MG63 (cell line): ENCODE results near the gene NME2. TPM values are rescaled to one million over a fixed set of nuclear protein-coding genes. Genes with fewer than 3 reads are reported as not detected.
"Not testable (repeated sequence)": the region's sequence is repeated elsewhere in the genome, so short reads cannot be mapped to it uniquely, and the experiment has no call there.

Experiments used
- DNase-seq: peaks from one replicate; pipeline ENCODE4 v3.0.0-alpha.2; 2020
- H3K27me3 ChIP-seq: fragments of 250-450 bp; sonication (Bioruptor Pico); 2 replicates; pipeline ENCODE4 v1.5.1; 2020; ENCODE audit warnings: mild to moderate bottlenecking, moderate library complexity
- H3K36me3 ChIP-seq: fragments of 250-450 bp; sonication (Bioruptor Pico); 2 replicates; pipeline ENCODE4 v1.5.1; 2020; ENCODE audit warnings: mild to moderate bottlenecking, moderate library complexity
- H3K4me3 ChIP-seq: fragments of 250-450 bp; sonication (Bioruptor Pico); 2 replicates; pipeline ENCODE4 v1.5.1; 2020; ENCODE audit warnings: mild to moderate bottlenecking, moderate library complexity
- H3K9me3 ChIP-seq: fragments of 250-450 bp; sonication (Bioruptor Pico); 2 replicates; pipeline ENCODE4 v1.5.1; 2020; ENCODE audit warnings: mild to moderate bottlenecking, moderate library complexity
- total RNA-seq: library from RNA; depleted of rRNA; stranded (reverse); fragments of >200 nt; shearing (Covaris generic); gene quantifications from 2 replicates; pipeline ENCODE4 v1.2.3, GENCODE V29; 2014; ENCODE audit warnings: low replicate concordance; rRNA removed

The NME2 gene
- total RNA-seq: 1,130 and 1,229 TPM in 2 replicates

DNA sequence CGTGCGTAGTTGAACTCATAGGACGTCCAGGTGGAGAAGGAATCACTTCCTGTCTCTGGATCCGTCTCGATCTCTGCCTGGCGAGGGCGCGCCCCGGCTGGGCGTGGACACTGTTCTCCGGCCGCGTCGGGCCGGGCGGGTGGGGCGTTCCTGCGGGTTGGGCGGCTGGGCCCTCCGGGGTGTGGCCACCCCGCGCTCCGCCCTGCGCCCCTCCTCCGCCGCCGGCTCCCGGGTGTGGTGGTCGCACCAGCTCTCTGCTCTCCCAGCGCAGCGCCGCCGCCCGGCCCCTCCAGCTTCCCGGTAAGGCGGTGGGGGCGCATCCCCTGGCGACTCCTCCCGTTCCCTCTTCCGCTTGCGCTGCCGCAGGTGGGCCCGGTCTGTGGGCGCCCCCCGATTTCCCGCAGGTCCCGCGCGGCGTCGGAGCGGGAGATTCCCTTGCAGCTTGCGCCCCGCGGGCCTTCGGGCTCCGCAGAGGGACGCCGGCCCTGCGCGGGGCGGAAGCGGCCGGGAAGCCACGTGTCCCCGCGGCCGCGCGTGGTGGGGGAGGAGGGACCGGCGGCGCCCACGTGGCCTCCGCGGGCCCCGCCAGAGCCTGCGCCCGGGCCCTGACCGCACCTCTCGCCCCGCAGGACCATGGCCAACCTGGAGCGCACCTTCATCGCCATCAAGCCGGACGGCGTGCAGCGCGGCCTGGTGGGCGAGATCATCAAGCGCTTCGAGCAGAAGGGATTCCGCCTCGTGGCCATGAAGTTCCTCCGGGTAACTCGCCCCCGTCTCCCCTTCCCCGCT, at the start of gene NME2:
TSS of gene NME2 (plus strand) at position 214 of the 789 bp plus-strand sequence. CDS start at position 634, 420 bp downstream.
- Histone ChIP-seq H3K4me3 (peak within 1 kb of the TSS; percentile 99), H3K27me3 (no peaks in the 10 kb centered on the region), H3K36me3 (peaks cover 71% of the 10 kb centered on the region), H3K9me3 (no peaks in the 10 kb centered on the region)
- peak; percentile 95 for DNase-seq

DNA sequence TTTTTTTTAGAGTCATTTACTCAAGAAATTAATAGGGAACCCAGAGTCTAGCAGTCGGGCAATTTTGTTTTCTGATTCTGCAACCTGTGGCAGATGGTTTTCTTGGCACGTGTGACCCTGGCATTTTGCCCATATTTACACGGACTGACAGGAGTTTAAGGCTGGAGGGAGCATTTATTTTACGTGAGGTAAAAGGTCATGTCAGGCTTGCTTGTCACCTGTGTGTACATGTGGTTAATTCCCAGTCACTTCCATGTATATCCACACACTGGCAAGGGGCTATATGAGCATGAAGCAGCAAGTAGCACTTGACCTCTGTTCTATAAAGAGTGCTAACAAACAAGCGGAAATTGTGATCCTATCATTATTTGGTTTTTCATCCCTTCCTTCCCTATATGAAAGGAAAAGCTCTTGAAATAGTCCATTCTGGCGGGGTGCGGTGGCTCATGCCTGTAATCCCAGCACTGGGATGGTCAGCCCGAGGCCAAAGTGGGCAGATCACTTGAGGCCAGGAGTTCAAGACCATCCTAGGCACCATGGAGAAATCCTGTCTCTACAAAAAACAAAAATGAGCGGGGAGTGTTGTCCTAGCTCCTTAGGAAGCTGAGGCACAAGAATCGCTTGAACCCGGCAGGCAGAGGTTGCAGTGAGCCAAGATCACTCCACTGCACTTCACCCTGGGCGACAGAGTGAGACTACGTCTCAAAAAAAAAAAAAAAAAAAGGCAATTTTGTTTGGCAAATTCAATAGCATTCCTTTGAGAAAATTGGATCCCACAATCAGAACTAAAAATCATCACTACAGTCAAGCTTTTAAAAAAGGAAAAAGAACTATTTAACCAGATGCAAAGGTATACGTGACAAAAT, 47.6 kb upstream of the NME2 start:
- Histone ChIP-seq H3K4me3 (peak overlapping the region; percentile 95), H3K36me3 (peaks cover 9% of the 10 kb centered on the region; the same call in 1 of the 2 replicates), H3K27me3 (no peaks in the 10 kb centered on the region), H3K9me3 (no peaks in the 10 kb centered on the region)
- DNase-seq: peak; percentile 19

DNA sequence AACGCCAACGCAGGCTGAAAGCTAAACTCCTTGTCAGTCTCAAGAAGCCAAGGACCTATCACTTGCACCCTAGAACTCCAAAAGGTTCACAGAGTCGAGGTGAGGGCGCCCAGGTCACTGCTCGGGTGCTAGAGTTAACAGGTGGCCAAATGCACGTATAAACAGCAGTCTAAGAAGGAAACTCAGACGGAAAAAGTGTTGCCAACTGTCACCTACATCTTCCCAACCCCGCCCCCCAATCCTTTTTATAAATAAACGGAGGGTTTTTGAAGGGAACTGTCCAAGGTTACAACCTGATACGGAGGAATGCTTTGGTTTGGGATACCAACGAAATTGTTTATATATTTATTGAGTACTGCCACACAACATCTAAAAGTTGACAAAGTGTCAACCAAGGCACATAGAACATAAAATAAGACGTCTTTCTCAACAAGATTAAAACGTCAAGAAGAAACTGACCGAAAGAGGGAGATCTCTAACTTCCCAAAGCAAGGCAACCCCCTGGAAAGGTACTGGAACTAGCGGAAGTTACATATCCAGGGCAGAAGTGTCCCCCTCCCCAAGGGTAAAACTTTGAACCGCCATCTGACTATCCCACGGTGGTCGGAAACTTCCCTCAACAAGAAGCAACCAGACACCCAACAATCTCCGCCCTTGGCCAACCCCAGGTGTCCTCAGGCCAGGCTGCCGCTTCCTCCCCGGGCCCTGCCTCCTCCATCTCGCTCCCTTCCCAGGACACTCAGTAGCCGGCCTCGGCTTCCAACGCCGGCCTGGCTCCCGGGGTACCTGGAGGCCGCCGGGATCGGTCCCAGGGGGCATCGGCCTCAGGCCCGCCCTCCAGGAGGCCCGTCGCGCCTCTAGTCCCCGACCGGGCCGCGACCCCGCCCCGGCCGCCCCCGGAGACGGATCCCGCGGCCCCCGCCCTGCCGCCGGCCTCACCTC, 46.5 kb upstream of the NME2 start:
- Histone ChIP-seq H3K36me3 (peaks cover 9% of the 10 kb centered on the region; the same call in 1 of the 2 replicates), H3K4me3 (peak overlapping the region; percentile 95), H3K27me3 (no peaks in the 10 kb centered on the region), H3K9me3 (no peaks in the 10 kb centered on the region)
- DNase-seq: peak; percentile 34

DNA sequence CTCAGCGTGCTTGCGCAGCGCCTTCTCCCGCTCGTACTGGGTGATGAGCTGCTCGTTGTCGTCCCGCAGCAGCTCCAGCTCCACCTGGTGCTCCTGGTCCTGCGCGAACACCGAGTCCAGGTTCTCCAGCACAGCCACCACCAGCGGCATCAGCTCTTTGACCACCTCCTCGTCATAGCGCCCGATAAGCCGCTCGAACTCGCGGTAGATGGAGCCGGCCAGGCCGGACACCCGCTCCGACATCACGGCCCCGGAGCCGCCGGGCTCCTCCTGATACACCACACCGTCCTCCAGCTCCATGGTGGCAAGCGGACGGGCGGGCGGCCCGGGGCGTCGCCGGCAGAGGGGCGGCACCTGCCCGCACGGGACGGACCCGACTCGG, 45.9 kb upstream of the NME2 start:
- no peak for DNase-seq
- Histone ChIP-seq H3K9me3 (no peaks in the 10 kb centered on the region), H3K36me3 (peaks cover 6% of the 10 kb centered on the region; the same call in 1 of the 2 replicates), H3K4me3 (peak overlapping the region; percentile 95), H3K27me3 (no peaks in the 10 kb centered on the region)

DNA sequence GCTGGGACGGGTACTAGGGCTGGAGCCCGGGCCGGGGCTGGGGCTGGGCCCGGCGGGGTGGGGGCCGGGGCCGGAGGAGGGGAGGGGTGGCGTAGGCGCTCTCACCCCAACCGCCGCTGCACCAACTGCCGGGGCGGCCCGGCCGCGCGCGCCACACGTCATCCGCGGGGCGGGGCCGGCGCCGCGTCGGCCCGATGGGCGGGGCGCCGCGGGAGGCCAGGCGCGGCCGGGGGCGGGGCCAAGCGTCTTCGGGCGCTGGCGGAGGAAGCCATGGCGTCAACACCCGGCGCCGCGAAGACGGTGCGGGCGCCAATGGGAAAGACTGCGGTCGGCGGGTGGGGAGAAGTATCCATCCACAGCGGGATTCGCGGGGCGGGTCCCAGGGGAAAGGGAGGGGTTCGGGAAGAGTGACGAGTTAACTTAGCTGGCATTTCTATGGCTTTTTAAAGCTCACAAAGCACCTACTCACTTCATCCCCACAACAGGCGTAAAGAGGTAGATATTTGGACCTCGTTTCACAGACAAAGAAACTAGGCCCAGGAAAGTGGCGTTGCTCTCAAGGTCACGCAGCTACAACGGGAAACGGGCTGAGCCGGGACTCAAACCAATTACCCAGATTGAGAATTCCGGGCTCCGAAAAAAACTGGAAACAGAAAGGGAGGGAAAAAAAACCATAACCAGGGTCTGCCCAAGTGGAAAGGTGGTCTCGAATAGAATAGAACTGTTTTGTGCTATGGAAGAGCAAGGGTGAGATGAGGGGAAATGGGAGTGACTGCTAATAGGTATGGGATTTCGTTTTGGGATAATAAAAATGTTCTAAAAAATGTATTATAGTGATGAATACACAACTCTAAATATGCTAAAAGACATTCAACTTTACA, 45.2 kb upstream of the NME2 start, which contains the start of gene SPAG9:
TSS of gene SPAG9 (minus strand) at position 130 of the 881 bp plus-strand sequence. CDS start 212 bp downstream, outside the sequence.
- H3K4me3 ChIP-seq: peak within 1 kb of the TSS; percentile 95
- peaks cover 6% of the 10 kb centered on the region; the same call in 1 of the 2 replicates for H3K36me3 ChIP-seq
- no peaks in the 10 kb centered on the region for H3K9me3 ChIP-seq
- no peaks in the 10 kb centered on the region for H3K27me3 ChIP-seq
- peak; percentile 98 for DNase-seq

DNA sequence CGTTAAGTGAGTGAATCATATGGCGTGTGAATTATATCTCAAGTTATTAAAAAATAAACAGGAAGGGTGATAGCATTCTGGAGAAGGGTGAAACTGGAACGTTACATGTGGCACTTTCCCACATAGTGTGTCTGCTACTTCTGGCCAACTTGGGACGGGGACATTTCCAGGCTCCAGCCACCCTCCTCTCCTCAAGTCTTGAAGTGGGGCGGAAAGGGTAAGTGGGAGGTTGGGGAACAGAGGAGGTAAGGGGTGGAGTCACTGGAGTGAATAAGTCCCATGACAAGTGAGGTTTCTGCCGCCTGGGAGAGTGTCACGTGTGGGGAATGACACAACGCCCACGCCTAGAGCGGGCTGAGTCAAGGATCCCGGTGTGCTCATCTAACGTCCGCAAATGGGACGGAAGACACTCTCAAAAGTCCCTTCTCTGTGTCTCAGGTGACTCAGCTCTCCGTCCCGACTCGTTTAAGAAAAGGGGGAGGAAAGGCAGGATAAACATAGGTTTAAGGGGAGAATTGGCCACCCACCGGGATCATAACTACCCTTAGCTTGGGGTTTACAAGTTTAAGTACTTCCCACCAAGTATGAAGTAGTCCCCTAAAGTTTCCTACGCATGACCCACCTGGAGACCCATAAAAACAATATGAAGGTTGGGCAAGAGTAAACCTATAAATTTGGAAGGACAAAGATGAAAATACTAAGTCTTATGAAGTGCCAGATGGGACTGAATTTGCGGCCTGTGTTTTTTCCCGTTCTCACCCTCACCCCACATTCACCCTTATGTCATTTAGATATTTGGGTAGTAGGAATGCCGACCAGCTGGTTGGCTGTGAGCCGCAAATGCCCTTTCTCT, 44.4 kb upstream of the NME2 start:
- Histone ChIP-seq H3K4me3 (peak overlapping the region; percentile 59), H3K36me3 (peaks cover 3% of the 10 kb centered on the region; the same call in 1 of the 2 replicates), H3K27me3 (no peaks in the 10 kb centered on the region), H3K9me3 (no peaks in the 10 kb centered on the region)
- DNase-seq: peak; percentile 96

DNA sequence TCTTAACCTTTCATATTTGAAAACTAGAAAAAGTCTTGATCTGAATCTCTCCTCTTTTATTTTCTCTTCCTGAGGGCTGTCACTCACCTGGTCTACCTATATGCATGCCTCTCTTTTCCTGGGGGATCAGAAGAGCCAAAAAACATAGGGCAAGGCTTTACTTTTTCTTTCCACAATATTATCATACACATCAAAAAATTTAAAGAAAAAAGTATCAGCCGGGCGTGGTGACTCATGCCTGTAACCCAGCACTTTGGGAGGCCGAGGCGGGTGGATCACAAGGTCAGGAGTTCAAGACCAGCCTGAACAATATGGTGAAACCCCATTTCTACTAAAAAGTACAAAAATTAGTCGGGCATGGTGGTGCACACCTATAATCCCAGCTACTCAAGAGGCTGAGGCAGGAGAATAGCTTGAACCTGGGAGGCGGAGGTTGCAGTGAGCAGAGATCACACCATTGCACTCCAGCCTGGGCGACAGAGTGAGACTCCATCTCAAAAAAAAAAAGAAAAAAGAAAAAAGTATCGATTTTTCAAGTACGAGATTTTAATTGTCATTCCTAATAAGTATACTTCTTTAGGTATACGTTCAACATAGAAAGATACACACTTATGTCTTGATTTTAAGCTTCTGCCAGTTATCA, 43.6 kb upstream of the NME2 start:
- not testable (repeated sequence) for H3K4me3 ChIP-seq, H3K9me3 ChIP-seq, H3K36me3 ChIP-seq, H3K27me3 ChIP-seq
- peak; percentile 28 for DNase-seq

DNA sequence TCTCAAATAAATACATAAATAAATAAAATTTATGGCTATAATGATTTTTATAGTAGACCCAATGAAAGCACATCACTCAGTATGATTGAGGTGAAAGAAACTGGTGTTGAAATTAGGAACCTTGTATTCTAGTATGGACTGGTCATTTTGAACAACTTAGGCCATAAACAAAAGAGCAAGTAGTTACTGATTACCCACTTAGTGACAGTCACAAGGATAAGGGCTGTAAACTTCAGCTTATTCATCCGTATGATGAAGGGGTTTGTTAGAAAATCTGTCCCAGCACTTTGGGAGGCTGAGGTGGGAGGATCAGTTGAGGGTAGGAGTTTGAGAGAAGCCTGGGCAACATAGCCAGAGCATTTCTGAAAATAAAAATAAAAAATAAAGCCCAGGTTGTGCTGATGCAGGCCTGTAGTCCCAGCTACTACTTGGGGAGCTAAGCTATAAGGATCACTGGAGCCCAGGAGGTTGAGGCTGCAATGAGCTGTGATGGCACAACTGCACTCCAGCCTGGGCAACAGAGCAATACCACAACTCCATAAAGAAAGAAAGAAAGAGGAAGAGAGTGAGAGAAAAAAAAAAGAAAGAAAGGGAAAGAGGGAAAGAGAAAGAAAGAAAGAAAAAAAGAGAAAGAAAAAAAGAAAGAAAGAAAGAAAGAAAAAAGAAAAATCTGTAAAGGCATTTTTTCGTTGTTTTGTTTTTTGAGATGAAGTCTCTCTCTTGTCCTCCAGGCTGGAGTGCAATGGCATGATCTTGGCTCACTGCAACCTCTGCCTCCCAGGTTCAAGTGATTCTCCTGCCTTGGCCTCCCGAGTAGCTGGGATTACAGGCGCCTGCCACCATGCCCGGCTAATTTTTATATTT, 41.3 kb upstream of the NME2 start:
- Histone ChIP-seq H3K36me3 (no peaks in the 10 kb centered on the region), H3K27me3 (no peaks in the 10 kb centered on the region), H3K4me3 (no peak overlapping the region), H3K9me3 (no peaks in the 10 kb centered on the region)
- no peak for DNase-seq

DNA sequence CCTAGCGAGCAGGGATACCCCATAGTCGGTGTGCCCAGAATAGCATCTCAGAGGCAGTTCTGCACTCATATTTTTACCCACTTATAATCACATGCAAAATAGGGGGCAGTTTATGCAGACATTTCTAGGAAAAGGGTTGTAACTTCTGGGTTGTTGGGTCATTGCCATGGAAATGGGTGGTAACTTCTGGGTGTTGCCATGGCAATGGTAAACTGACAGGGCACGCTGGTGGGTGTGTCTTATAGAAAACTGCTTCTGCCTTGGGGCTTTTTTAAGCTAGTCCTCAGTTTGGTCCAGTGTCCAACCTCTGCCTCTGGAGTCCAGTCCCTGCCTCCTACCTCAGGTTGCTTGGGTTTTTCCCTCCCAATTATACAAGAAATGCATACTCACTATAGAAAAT, 38.1 kb upstream of the NME2 start:
- Histone ChIP-seq H3K4me3 (no peak overlapping the region), H3K9me3 (no peaks in the 10 kb centered on the region), H3K27me3 (no peaks in the 10 kb centered on the region), H3K36me3 (no peaks in the 10 kb centered on the region)
- no peak for DNase-seq

DNA sequence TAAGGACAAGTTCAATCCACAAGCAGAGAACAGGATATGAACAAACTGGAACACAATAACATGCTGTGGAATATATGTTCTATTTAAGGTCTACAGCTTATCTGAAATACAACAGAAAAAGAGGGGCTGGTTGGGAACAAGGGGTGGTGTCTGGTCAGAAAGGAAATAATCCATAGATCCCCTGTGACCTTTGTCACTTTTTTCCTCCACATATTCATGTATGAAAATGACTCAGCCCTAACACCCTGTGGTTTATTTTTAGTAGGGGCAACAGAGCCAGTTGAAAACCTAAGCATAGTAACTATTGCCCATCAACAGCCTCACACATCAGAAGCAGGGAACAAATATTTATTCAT, 33.3 kb upstream of the NME2 start:
- no peaks in the 10 kb centered on the region for H3K27me3 ChIP-seq
- no peak overlapping the region for H3K4me3 ChIP-seq
- H3K36me3 ChIP-seq: no peaks in the 10 kb centered on the region
- no peak for DNase-seq
- H3K9me3 ChIP-seq: peaks cover 2% of the 10 kb centered on the region

DNA sequence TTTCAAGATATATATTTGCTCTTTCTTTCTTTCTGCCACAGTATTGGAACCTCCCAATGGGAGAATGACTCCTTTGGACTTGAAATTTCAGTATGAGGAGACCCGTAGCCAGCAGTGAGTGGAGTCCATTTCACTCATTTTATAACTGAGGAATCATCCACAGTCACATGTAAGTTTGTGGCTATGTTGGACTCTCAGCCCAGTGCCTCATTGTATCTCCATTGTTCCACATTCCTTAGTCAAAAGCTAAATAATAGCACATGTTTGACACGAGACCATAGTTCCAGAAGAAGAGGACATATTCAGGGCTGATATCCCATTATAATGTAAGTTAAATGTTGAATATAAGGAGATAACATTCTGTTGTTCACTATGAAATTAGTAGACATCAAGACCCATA, 32.8 kb upstream of the NME2 start:
- Histone ChIP-seq H3K9me3 (peaks cover 2% of the 10 kb centered on the region), H3K4me3 (no peak overlapping the region), H3K27me3 (no peaks in the 10 kb centered on the region), H3K36me3 (no peaks in the 10 kb centered on the region)
- no peak for DNase-seq

DNA sequence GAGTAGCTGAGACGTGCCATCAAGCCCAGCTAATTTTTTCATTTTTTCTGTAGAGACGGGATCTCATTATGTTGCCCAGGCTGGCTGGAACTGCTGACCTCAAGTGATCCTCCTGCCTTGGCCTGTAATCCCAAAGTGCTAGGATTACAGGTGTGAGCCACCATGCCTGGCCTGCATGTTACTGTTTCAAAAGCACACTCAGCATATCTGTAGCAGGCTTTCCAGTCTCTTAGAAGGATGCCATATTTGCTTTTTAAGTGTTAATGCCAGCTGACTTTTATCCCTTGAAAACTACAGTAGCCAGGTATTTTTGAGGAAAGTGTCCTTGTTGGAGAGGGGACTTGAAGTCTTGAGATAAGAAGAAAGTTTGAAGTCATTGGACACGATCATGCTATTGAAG, 30.3 kb upstream of the NME2 start:
- Histone ChIP-seq H3K9me3 (peaks cover 2% of the 10 kb centered on the region), H3K27me3 (no peaks in the 10 kb centered on the region), H3K36me3 (no peaks in the 10 kb centered on the region), H3K4me3 (no peak overlapping the region)
- DNase-seq: no peak

DNA sequence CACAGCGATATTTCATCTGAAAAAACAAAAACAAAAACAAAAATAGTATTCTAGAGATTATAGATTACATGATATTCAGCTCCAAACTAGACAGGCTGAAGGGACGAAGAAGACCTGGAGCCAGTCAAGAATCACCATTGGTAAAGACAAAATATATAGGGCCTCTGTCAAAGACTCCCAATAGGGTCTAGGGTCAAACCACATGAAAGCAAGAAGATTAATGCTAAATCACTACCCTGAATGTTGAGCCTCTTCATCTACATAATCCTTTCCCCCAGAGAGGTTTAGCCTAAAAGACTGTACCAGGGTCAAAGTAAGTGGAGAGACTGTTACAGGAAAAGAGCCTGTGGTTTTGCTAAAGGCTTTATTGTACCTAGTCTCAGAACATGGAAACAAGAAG, 23.6 kb upstream of the NME2 start:
- no peak overlapping the region for H3K4me3 ChIP-seq
- no peaks in the 10 kb centered on the region for H3K27me3 ChIP-seq
- DNase-seq: no peak
- no peaks in the 10 kb centered on the region for H3K9me3 ChIP-seq
- H3K36me3 ChIP-seq: no peaks in the 10 kb centered on the region
